ENCODE results near the gene EBF3.

The EBF3 gene

GRCh38 chr10:129868449-129869035, 95.5 kb downstream of the EBF3 start:
- DNase-seq, result no peak

GRCh38 chr10:129867631-129868179, 96.4 kb downstream of the EBF3 start:
- DNase-seq, result no peak

- DNase-seq, result no peak
Measured at GRCh38 chr10:129866894-129867293, 97.2 kb downstream of the EBF3 start.

GRCh38 chr10:129865960-129866359, 98.1 kb downstream of the EBF3 start:
- no peak for DNase-seq

GRCh38 chr10:129865413-129865812, 98.7 kb downstream of the EBF3 start:
- DNase-seq, result no peak

GRCh38 chr10:129864601-129865126, 99.4 kb downstream of the EBF3 start:
- no peak for DNase-seq

GRCh38 chr10:129864082-129864481, 100.0 kb downstream of the EBF3 start:
- DNase-seq, result no peak

GRCh38 chr10:129863201-129863663, 100.8 kb downstream of the EBF3 start:
- DNase-seq, result no peak

GRCh38 chr10:129861776-129862531, 102.1 kb downstream of the EBF3 start:
- no peak for DNase-seq

- DNase-seq, result no peak
Measured at GRCh38 chr10:129860396-129860795, 103.7 kb downstream of the EBF3 start.

GRCh38 chr10:129859536-129859935, 104.5 kb downstream of the EBF3 start:
- DNase-seq, result no peak

- DNase-seq, result no peak
Measured at GRCh38 chr10:129857242-129857960, 106.7 kb downstream of the EBF3 start.

- no peak for DNase-seq
Measured at GRCh38 chr10:129855836-129856563, 108.1 kb downstream of the EBF3 start.

- no peak for DNase-seq
Measured at GRCh38 chr10:129854796-129855705, 109.0 kb downstream of the EBF3 start.

- DNase-seq, result no peak
Measured at GRCh38 chr10:129854158-129854557, 109.9 kb downstream of the EBF3 start.

- DNase-seq, result no peak
Measured at GRCh38 chr10:129853562-129853903, 110.5 kb downstream of the EBF3 start.

GRCh38 chr10:129852829-129853561, 111.1 kb downstream of the EBF3 start:
- DNase-seq, result no peak

GRCh38 chr10:129851941-129852640, 112.0 kb downstream of the EBF3 start:
- DNase-seq, result no peak

- DNase-seq, result no peak
Measured at GRCh38 chr10:129850790-129851189, 113.3 kb downstream of the EBF3 start.

- DNase-seq, result no peak
Measured at GRCh38 chr10:129850316-129850715, 113.8 kb downstream of the EBF3 start.
